Prostate gland (tissue), 2 donors: ENCODE measurements around the gene NUFIP1.

ENCODE experiments used
- POLR2A ChIP-seq: fragments of 450-650 bp; IDR thresholded peaks from one replicate; pipeline ENCODE4 v1.6.1; 2016; ENCODE audit warnings: antibody characterized with exemption, mild to moderate bottlenecking
- POLR2AphosphoS5 ChIP-seq: sonication (generic); formaldehyde crosslinking; IDR thresholded peaks from one replicate; pipeline ENCODE4 v1.6.1; 2017; ENCODE audit warnings: antibody characterized with exemption
- TF ChIP-seq, protein P1 (sequence below), 4 experiments: fragments of 200-600 bp in 2 of 4; fragments of 450-650 bp in 2 of 4; sonication (generic) in 2 of 4; IDR thresholded peaks; 1 replicate in 3 of 4; 2 replicates in 1 of 4; pipeline ENCODE4 v1.5.1; 2016 to 2019; ENCODE audit warnings: antibody characterized with exemption in 4 of 4, mild to moderate bottlenecking in 2 of 4, moderate library complexity in 2 of 4

DNA sequence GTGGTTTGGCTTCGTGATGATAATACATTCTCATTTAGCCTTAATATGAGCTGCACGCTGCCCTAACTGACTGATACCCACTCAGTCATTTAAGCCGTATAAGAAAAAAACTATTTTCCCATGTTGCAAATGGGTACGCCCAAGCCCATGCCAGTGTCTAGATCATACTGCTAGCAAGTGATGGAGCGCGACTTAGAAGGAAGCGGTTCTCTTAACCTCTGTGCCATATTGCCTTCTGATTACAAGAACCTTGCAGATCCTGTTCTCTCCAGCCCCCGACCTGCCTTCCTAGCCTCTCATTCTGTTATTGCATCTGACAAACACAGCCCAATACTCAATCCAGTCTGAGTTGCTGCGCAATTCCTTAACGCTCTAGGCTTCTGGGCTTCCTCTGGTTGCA is 670 bp upstream of the NUFIP1 start:
- TF ChIP-seq, protein P1, sequence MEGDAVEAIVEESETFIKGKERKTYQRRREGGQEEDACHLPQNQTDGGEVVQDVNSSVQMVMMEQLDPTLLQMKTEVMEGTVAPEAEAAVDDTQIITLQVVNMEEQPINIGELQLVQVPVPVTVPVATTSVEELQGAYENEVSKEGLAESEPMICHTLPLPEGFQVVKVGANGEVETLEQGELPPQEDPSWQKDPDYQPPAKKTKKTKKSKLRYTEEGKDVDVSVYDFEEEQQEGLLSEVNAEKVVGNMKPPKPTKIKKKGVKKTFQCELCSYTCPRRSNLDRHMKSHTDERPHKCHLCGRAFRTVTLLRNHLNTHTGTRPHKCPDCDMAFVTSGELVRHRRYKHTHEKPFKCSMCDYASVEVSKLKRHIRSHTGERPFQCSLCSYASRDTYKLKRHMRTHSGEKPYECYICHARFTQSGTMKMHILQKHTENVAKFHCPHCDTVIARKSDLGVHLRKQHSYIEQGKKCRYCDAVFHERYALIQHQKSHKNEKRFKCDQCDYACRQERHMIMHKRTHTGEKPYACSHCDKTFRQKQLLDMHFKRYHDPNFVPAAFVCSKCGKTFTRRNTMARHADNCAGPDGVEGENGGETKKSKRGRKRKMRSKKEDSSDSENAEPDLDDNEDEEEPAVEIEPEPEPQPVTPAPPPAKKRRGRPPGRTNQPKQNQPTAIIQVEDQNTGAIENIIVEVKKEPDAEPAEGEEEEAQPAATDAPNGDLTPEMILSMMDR (IDR thresholded peaks at IDR 0.05): no peak
- TF ChIP-seq POLR2A: no peak
- TF ChIP-seq POLR2AphosphoS5: no peak
